PFSK-1 (cell line): ENCODE results near the gene RASA4B.

Experiments used
- POLR2AphosphoS5 ChIP-seq: IDR thresholded peaks from 2 replicates; pipeline ENCODE4 v1.6.1; 2012; ENCODE audit warnings: low read depth, mild to moderate bottlenecking, control low read depth, low read length, moderate library complexity
- TF ChIP-seq, protein P1 (sequence below), 2 experiments: IDR thresholded peaks; 2 replicates each; pipeline versions ENCODE4 v1.6.1 to v1.8.0; 2011 to 2012; ENCODE audit warnings: low read depth in 2 of 2, low read length in 2 of 2, control low read depth in 1 of 2, inconsistent platforms in 1 of 2, mild to moderate bottlenecking in 1 of 2, moderate library complexity in 1 of 2; ENCODE audit not compliant: insufficient read depth in 1 of 2

DNA sequence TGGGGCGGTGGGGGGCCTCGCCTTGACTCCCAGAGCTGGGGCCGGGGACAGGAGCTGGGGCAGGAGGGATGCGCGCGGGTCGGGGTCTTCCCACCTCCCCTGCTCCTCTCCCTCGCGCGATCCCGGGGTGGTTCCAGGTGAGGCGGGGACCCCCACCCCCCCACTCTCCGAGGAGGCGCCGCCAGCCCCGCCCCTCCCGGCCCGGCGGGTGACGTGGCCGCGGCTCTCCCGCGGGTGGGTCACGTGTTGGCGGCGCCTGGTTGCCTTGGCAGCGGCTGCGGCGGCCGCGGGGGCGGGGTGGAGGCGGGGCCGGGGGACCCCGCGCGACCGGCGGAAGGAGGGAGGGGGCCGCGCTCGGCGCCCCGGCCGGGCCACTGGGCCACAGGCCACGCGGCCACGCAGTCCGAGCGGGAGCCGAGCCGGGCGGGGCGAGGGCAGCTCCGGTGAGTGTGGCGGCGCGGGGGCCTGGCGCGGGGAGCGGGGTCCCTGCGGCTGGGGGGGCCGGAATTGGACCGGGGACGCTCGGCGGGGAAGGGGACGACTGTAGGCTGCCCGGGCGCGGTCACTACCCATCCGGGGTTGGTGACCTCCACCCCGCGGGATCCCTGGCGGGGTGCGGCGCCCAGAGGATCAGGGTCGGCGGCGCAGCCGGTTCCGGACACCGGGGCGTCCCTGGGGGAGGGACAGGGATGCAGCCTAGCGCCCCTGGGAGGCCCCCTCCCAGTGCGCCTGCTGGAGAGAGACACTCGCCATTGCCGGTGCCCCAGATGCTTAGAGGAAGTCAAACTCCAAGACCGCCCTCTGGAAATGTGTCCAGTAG, 84.1 kb downstream of the RASA4B start, which contains the start of gene ORAI2:
- TF ChIP-seq POLR2AphosphoS5 = no peak
- TF ChIP-seq, protein P1, sequence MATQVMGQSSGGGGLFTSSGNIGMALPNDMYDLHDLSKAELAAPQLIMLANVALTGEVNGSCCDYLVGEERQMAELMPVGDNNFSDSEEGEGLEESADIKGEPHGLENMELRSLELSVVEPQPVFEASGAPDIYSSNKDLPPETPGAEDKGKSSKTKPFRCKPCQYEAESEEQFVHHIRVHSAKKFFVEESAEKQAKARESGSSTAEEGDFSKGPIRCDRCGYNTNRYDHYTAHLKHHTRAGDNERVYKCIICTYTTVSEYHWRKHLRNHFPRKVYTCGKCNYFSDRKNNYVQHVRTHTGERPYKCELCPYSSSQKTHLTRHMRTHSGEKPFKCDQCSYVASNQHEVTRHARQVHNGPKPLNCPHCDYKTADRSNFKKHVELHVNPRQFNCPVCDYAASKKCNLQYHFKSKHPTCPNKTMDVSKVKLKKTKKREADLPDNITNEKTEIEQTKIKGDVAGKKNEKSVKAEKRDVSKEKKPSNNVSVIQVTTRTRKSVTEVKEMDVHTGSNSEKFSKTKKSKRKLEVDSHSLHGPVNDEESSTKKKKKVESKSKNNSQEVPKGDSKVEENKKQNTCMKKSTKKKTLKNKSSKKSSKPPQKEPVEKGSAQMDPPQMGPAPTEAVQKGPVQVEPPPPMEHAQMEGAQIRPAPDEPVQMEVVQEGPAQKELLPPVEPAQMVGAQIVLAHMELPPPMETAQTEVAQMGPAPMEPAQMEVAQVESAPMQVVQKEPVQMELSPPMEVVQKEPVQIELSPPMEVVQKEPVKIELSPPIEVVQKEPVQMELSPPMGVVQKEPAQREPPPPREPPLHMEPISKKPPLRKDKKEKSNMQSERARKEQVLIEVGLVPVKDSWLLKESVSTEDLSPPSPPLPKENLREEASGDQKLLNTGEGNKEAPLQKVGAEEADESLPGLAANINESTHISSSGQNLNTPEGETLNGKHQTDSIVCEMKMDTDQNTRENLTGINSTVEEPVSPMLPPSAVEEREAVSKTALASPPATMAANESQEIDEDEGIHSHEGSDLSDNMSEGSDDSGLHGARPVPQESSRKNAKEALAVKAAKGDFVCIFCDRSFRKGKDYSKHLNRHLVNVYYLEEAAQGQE (IDR thresholded peaks at IDR 0.05; ENCODE audit: insufficient read depth in 1 of 2, low read depth in 2 of 2, low read length in 2 of 2) = no peak
